ENCODE results near the gene DPP9. TPM values are rescaled to one million over a fixed set of nuclear protein-coding genes. Genes with fewer than 3 reads are reported as not detected.

The DPP9 gene
- total RNA-seq, 2 experiments from 2014 or later, result 40.2 to 63.8 TPM

GRCh38 chr19:4704317-4704673 lies 19.3 kb downstream of the DPP9 start:
- Histone ChIP-seq H3K9me2 (ENCODE audit: insufficient read depth, low read length) (no peaks in the 10 kb centered on the region), H3K4me1 (ENCODE audit: insufficient read depth, low read length, poor library complexity, severe bottlenecking) (no peaks in the 10 kb centered on the region), H3K4me2 (ENCODE audit: low read length) (no peak overlapping the region), H3K27ac (ENCODE audit: low read depth, low read length, poor library complexity, severe bottlenecking) (no peak overlapping the region), H4K20me1 (ENCODE audit: insufficient read depth, low read length) (no peaks in the 10 kb centered on the region), H3K79me2 (ENCODE audit: insufficient read depth, low read depth, low read length) (no peaks in the 10 kb centered on the region), H3K36me3 (ENCODE audit: insufficient read depth, low read length) (peaks cover 61% of the 10 kb centered on the region), H3K4me3 (ENCODE audit: low read depth, low read length, poor library complexity, severe bottlenecking) (no peak overlapping the region), H3K9me3 (ENCODE audit: low read length) (no peaks in the 10 kb centered on the region), H2AFZ (ENCODE audit: low read length) (no peak overlapping the region)
- intact Hi-C loops (cut with micrococcal nuclease; ENCODE audit: unreplicated experiment), result no loop called here
- no TSS peak for BruUV-seq (replicated peaks)
- POLR2A ChIA-PET, result no interaction called here
- CTCF ChIA-PET (ENCODE audit: unreplicated experiment), result no interaction called here
- no peak for DNase-seq (ENCODE audit: low spot score)
- TF ChIP-seq EZH2phosphoT487 (IDR thresholded peaks at IDR 0.05; ENCODE audit: borderline replicate concordance, low read depth, low read length), result no peak
- no peak for TF ChIP-seq CTCF (conservative IDR thresholded peaks at IDR 0.05; ENCODE audit: low read length)

- intact Hi-C loops (cut with micrococcal nuclease; ENCODE audit: unreplicated experiment), result no loop called here
- no TSS peak for BruUV-seq (replicated peaks)
- Histone ChIP-seq H3K4me3 (ENCODE audit: low read depth, low read length, poor library complexity, severe bottlenecking) (no peak overlapping the region), H3K36me3 (ENCODE audit: insufficient read depth, low read length) (peaks cover 64% of the 10 kb centered on the region), H2AFZ (ENCODE audit: low read length) (no peak overlapping the region), H3K9me3 (ENCODE audit: low read length) (no peaks in the 10 kb centered on the region), H3K27ac (ENCODE audit: low read depth, low read length, poor library complexity, severe bottlenecking) (no peak overlapping the region), H3K4me1 (ENCODE audit: insufficient read depth, low read length, poor library complexity, severe bottlenecking) (no peaks in the 10 kb centered on the region), H4K20me1 (ENCODE audit: insufficient read depth, low read length) (no peaks in the 10 kb centered on the region), H3K9me2 (ENCODE audit: insufficient read depth, low read length) (no peaks in the 10 kb centered on the region), H3K4me2 (ENCODE audit: low read length) (no peak overlapping the region), H3K79me2 (ENCODE audit: insufficient read depth, low read depth, low read length) (no peaks in the 10 kb centered on the region)
- ChIA-PET POLR2A (no interaction called here), CTCF (ENCODE audit: unreplicated experiment) (no interaction called here)
- TF ChIP-seq CTCF (conservative IDR thresholded peaks at IDR 0.05; ENCODE audit: low read length), result no peak
- TF ChIP-seq EZH2phosphoT487 (IDR thresholded peaks at IDR 0.05; ENCODE audit: borderline replicate concordance, low read depth, low read length), result no peak
- DNase-seq (ENCODE audit: low spot score), result no peak
Observed at GRCh38 chr19:4703671-4704316, 19.8 kb downstream of the DPP9 start.

- Histone ChIP-seq H3K9me2 (ENCODE audit: insufficient read depth, low read length) (no peaks in the 10 kb centered on the region), H3K27ac (ENCODE audit: low read depth, low read length, poor library complexity, severe bottlenecking) (no peak overlapping the region), H2AFZ (ENCODE audit: low read length) (no peak overlapping the region), H3K4me2 (ENCODE audit: low read length) (no peak overlapping the region), H3K4me1 (ENCODE audit: insufficient read depth, low read length, poor library complexity, severe bottlenecking) (no peaks in the 10 kb centered on the region), H4K20me1 (ENCODE audit: insufficient read depth, low read length) (no peaks in the 10 kb centered on the region), H3K4me3 (ENCODE audit: low read depth, low read length, poor library complexity, severe bottlenecking) (no peak overlapping the region), H3K79me2 (ENCODE audit: insufficient read depth, low read depth, low read length) (no peaks in the 10 kb centered on the region), H3K36me3 (ENCODE audit: insufficient read depth, low read length) (peaks cover 69% of the 10 kb centered on the region), H3K9me3 (ENCODE audit: low read length) (no peaks in the 10 kb centered on the region)
- ChIA-PET CTCF (ENCODE audit: unreplicated experiment) (no interaction called here), POLR2A (no interaction called here)
- BruUV-seq (replicated peaks), result no TSS peak
- DNase-seq (ENCODE audit: low spot score), result no peak
- intact Hi-C loops (cut with micrococcal nuclease; ENCODE audit: unreplicated experiment), result no loop called here
- TF ChIP-seq CTCF (conservative IDR thresholded peaks at IDR 0.05; ENCODE audit: low read length) (no peak), EZH2phosphoT487 (IDR thresholded peaks at IDR 0.05; ENCODE audit: borderline replicate concordance, low read depth, low read length) (no peak)
Observed at GRCh38 chr19:4702764-4703163, 20.9 kb downstream of the DPP9 start.

All from OCI-LY7 (cell line).